Breast epithelium (tissue), 3 donors: ENCODE results near the gene MYO1D.

ENCODE experiments used
- POLR2A ChIP-seq: fragments of 450-650 bp; IDR thresholded peaks from one replicate; pipeline ENCODE4 v1.6.1; 2016; ENCODE audit warnings: antibody characterized with exemption, mild to moderate bottlenecking, moderate library complexity
- TF ChIP-seq, protein P1 (sequence below), 3 donors: fragments of 450-650 bp; IDR thresholded peaks; one replicate each; pipeline ENCODE4 v1.5.1; 2016 to 2017; ENCODE audit warnings: antibody characterized with exemption in 3 of 3, mild to moderate bottlenecking in 3 of 3, moderate library complexity in 3 of 3

DNA sequence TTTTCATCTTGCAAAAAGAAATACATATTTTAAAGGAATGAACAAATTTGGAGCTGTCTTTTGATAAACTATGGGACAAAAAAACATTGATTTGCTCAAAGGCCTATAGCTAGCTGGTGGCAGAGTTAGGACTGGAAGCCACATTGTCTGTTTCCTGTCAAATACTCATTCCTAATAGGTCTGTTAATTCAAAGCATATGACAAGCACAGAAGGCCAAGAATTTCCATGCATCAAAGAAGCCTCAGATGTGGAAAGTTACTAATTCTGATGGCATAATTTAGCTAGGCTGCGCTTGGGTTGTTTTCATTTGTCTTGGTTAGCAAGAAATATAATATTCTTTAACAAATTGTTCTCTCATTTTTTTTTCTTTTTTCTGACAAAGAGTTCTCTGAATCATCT lies 292.1 kb downstream of the MYO1D start:
- TF ChIP-seq, protein P1, sequence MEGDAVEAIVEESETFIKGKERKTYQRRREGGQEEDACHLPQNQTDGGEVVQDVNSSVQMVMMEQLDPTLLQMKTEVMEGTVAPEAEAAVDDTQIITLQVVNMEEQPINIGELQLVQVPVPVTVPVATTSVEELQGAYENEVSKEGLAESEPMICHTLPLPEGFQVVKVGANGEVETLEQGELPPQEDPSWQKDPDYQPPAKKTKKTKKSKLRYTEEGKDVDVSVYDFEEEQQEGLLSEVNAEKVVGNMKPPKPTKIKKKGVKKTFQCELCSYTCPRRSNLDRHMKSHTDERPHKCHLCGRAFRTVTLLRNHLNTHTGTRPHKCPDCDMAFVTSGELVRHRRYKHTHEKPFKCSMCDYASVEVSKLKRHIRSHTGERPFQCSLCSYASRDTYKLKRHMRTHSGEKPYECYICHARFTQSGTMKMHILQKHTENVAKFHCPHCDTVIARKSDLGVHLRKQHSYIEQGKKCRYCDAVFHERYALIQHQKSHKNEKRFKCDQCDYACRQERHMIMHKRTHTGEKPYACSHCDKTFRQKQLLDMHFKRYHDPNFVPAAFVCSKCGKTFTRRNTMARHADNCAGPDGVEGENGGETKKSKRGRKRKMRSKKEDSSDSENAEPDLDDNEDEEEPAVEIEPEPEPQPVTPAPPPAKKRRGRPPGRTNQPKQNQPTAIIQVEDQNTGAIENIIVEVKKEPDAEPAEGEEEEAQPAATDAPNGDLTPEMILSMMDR (IDR thresholded peaks at IDR 0.05) = no peak
- TF ChIP-seq POLR2A = no peak
